22Rv1 (cell line): Measurements from ENCODE around the gene UGT3A1.

Experiments
- CTCF ChIP-seq: fragments of 450-650 bp; IDR thresholded peaks from 2 replicates; pipeline ENCODE4 v1.5.1; 2017; ENCODE audit warnings: mild to moderate bottlenecking
- ZFX ChIP-seq: fragments of 450-650 bp; IDR thresholded peaks from 2 replicates; pipeline ENCODE4 v1.6.1; 2017; ENCODE audit warnings: antibody characterized with exemption, borderline replicate concordance

DNA sequence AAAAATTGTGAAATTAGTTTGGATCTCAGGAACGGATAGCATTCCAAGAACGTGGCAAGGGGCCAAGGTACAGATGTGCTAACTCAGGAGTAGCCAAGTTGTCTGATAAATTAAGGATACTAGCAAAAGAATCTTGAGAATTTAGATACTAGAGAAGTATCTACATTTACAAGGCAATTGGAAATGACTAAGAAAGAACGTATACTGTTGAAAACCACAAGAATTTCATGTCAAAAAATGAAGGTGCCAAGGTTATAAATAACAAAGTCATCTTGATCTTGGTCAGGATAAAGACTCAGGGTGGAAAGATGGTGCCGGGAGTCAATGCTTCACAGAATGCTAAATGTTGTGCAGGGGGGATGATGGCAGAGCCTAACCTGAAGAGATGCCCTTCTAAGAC, 72.0 kb downstream of the UGT3A1 start:
- TF ChIP-seq CTCF (no peak), ZFX (no peak)
